Stimulated activated naive CD4-positive, alpha-beta T cell treated with Interleukin-2 at 50 U/mL for 16 hours (primary cell): ENCODE data around the gene GPR160.
"Not testable (repeated sequence)": the region's sequence is repeated elsewhere in the genome, so short reads cannot be mapped to it uniquely, and the experiment has no call there.

Experiments
- DNase-seq: peaks from one replicate; lab custom pipeline; 2025; lab: John Stamatoyannopoulos, UW

GPR160 gene, protein sequence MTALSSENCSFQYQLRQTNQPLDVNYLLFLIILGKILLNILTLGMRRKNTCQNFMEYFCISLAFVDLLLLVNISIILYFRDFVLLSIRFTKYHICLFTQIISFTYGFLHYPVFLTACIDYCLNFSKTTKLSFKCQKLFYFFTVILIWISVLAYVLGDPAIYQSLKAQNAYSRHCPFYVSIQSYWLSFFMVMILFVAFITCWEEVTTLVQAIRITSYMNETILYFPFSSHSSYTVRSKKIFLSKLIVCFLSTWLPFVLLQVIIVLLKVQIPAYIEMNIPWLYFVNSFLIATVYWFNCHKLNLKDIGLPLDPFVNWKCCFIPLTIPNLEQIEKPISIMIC

DNA sequence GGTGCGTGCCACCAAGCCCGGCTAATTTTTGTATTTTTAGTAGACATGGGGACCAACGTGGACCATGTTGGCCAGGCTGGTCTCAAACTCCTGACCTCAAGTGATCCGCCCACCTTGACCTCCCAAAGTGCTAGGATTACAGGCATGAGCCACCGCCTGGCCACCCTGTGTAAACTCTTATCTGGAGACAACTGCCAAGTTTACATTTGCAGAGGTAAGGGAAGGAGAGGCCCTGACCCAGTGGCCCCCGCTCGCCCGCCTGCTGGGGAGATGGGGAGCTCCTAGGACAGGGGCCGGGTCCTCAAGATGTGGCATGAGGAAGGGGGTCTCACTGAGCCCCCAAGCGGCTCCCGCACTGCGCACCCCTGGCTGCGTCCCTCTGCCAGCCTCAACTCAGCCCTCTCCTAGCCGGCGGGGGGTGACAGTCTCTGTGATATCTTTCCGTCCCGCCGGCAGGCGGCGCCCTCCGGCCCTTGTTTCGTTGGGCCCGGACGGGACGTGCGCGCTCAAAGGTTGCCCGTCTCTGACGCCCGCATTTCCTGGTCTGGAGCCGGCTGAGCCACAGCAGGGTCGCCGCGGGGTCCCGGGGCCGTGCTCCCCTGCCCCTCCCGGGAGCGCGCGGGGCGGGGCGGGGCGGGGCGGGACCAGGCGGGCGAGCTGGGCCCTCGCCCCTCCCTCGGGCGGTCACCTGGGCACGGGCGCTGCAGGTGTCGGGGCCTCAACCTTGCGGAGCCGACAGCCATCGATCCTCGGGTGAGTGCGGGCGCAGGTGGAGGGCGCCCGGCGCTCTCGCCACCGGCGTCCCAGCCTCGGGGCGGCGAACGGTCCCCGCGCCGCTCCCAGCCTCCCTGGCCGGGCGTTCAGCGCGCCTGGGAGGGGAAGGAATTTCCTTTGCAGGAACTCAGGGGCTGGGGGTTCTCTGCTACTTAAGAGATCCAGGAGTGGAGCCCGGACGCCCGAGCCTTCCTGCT, at the start of gene GPR160:
GPR160 (plus strand) TSS at position 533 of the 971 bp plus-strand sequence. CDS start 45,978 bp downstream, outside the sequence.
- peak; percentile 69 for DNase-seq

DNA sequence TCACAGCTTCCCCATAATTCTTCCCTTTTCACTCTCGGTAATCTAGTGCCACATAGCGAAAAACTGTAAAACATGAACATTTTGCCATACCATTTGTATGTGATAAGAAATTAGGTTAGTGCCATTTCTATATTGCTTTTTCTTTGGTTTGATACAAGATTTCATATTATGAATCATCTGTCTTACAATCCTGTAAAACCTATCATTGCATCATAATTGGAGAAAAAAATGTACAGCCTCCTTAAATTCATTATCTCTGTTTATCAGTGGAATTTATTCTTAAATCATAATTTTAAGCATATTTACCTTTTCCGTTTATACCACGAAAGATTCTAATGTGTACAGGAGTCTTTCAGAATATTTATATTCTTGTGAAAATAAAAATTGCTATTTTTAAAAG, 47.4 kb upstream of the GPR160 start:
- no peak for DNase-seq

DNA sequence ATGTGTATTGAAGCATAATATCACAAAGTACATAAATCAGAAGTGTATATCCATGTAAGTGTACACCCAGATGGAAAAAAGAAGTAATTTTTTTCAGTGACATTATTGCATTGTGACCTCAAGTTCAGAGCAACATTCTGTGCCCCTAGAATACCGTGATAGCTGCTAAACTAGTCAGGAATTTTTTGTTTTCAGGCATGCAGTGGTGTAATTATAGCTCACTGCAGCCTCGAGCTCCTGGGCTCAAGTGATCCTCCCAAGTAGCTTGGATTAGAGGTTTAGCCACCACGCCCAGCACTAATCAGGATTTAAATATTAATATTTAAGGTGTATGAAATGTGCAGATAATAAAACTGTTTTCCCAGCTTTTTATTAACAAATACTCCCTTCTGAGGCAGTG, 45.6 kb upstream of the GPR160 start:
- no peak for DNase-seq

DNA sequence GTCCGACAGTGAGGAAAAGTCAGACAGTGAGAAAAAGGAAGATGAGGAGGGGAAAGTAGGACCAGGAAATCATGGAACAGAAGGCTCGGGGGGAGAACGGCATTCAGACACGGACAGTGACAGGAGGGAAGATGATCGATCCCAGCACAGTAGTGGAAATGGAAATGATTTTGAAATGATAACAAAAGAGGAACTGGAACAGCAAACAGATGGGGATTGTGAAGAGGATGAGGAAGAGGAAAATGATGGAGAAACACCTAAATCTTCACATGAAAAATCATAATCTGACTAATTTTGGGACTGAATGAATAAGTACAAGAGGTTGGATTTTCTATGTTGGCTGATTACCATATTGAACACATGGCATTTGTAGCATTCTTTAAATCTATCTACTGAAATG, 45.0 kb upstream of the GPR160 start:
- no peak for DNase-seq

DNA sequence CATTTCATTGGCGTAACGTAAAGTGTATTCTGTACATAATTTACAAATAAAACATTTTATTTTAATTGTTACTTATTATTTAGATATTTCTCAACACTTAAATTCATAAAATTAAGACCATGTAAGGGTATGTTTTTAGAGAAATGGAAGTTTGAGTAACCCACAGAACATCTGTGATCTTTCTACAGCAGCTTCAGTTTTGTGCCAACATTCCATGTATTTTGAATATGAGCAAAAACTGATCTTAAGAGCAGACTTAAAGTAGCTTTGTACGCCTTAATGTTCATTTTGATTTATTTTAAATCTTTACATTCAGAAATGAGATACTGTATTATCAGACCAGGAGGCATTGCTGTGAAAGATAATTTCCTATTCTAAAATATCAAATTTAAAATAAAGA, 44.0 kb upstream of the GPR160 start:
- DNase-seq: no peak

DNA sequence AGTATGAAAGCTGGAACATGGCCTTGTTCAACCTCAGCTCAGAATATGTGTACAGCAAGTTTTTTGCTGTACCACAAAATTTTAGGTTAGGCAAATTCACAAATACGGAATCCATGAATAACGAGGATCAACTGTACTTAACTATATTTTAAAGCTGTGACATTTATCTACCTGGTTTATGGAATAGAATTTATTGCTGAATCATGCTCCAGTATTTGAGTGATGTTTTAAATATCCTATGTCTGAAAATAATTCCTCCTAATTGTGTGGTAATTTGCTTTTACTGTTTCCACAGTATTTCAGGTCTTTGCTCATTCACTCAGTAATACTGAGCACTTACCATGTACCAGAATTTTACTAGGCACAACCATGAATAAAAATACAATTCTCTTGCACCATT, 41.7 kb upstream of the GPR160 start:
- DNase-seq: no peak

DNA sequence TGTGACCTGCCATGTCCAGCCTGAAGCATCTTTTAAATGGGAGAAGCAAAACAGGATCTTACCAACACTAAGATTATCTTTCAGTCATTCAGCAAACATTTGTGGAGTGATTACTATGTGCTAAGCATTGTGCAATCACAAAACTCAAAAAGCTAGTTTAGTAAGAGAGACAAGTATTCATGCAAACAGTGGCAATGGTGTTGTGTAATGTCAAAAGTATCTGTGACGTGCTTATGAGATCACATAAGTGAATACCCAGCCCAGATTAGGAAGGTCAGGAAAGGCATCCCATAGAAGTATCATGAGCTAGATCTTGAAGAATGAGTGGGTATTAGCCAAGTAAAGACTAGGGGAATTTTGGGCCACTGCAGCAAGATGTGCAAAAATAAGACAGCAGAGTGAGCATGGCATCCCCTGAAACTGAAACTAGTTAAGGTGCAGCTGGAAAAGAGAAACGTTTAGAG, 39.1 kb upstream of the GPR160 start:
- no peak for DNase-seq

DNA sequence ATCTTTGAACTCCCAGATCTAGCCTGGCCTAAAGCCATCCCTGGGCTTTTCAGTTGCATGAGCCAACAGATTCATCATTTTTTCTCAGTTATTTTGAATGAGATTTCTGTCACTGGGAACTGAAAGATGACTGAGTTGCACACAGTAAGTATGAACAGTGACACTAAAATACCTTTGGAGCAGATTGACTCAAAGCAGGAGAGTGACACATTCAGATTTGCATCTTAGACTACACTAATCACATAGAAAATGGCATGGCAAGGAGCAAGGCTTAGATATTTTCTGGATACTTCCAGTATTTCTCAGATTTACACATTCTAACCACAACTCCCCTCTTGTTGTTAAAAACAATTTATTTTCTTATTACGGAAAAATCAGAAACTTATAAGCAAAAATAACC, 38.4 kb upstream of the GPR160 start:
- no peak for DNase-seq

DNA sequence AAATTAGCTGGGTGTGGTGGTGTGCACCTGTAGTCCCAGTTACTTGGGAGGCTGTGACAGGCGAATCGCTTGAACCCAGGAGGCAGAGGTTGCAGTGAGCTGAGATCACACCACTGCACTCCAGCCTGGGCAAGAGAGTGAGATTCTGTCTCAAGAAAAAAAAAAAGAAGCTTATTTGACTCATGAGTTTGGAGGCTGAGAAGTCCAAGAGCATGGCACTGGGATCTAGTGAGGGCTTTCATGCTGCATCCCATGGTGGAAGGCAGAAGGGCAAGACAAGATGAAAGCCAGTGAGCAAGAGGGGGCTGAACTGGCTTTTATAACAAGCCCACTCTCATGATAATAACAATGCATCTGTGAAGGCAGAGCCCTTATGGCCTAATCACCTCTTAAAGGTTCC, 37.7 kb upstream of the GPR160 start:
- DNase-seq: no peak

DNA sequence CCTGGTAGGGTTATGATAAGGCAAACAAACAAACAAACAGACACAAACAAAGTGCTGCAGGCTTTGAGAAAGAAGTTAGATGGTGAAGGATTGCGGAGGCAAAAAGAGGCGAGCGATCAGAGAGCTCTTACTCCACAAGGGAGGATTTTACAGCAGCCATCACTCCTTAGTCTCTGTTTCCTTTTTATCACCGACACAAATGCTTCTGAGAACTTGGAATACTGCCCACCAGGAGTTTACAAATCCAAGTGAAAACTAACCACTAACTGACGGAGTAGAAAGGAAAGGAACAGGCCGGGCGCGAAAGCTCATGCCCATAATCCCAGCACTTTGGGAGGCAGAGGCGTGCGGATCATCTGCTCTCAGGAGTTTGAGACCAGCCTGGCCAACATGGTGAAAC, 35.6 kb upstream of the GPR160 start:
- no peak for DNase-seq

DNA sequence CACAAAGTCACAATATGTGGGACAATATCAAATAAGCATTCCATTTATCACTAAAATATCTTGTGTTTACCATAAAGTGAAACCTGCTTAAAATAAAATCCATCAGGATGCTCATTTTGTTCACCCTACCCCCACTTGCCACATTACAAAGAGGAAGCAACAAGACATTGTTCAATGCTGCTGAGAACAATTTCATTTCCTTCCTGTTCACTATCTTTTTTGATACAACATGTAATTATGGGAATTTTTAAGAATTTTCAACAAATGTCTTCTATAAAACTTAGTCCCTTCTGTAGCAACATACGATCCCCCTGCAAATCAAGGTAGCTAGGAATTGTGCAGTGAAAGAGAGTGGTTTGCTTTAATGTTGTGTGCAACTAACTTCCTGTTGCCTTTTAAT, 34.9 kb upstream of the GPR160 start:
- DNase-seq: no peak

DNA sequence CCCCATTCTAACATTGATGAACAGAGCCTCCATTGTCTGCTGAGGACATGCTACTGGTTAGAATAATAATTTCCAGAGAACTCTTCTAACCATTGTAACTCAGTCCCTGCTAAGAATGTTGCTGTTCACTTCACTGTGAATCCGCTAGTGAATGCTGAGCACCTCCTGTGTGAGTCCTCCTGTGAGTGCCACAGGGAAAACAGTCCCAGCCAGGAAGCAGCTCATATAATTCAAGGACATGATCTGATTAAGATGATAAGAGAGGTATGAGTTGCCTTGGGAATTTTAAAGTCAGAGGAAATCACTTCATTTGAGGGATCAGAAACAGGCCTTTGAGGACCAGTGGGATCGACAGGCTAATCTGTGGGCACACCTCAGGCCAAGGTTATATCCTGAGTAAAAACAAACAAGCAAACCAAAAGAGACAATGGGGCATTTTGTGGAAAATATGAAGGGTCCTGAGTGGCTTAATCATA, 33.9 kb upstream of the GPR160 start:
- no peak for DNase-seq

DNA sequence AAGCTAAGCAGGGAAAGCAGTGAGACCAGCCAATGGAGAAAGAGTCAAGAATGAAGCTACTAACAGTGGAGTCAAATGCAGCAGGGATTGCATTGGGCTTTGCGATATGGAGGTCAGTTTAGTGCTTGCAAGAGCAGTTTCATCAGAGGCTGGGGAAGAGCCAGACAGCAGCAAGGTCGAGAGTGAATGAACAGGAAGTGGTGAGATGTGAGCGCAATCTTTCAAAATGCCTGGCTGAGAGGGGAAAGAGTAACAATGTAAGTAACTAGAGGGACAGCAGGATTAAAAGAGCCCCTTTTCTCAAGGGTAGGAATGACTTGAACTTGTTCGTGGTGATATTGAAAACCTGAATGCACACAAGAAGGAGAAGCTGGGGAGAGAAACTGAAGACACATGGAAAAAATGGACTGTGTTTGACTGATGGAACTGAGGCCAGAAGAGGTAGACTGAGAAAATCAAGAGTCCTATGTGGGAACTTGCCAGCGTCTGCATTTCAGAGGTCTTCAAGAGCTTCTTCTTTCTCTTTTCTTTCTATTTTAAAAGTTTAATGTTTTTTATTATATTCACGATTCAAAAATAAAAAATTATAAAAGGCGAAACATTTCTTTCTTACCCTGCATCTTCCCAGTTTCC, 30.6 kb upstream of the GPR160 start:
- DNase-seq: no peak

DNA sequence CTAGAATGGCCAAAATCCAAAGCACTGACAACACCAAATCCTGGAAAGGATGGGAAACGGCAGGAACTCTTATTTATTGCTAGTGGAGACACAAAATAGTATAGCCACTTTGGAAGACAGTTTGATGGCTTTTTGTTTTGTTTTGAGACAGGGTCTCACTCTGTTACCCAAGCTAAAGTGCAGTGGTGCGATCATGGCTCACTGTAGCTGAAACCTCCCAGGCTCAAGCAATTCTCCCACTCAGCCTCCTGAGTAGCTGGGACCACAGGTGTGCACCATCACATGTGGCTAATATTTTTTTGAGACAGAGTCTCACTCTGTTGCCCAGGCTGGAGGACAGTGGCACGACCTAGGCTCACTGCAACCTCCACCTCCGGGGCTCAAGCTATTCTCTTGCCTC, 27.3 kb upstream of the GPR160 start:
- no peak for DNase-seq

DNA sequence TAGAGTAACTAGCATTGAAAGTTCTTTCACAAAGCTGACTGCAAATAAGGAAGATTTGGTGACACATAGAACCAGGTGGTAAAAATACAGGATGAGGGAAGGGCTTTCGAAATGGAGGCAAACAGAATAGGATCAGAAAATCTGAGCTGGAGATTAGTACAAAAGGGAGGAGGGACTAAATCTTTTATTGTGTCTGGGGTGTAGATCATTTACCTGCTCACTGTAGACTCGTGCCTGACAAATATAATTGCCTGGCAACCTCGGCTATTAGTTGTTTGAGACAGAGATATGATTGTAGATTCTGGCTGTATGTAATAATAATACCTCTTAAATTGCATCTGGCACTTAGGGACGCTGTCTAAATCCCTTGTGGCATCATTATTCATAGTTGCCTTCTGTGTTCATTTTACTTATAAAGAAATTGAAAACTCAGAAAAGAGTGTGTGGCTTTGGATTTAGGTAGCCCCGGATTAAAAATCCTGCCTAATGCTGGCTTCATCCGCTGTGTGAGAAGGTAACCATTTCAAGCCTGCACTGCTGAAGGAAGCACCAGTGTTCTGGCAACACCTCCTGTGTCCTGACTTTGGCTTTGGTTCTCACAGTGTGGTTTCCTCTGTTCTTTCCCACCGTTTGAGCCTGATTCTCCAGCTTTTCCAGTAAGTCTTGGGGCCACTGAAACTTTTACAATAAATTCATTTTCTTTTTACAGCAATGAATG, 25.0 kb upstream of the GPR160 start:
- DNase-seq: no peak

DNA sequence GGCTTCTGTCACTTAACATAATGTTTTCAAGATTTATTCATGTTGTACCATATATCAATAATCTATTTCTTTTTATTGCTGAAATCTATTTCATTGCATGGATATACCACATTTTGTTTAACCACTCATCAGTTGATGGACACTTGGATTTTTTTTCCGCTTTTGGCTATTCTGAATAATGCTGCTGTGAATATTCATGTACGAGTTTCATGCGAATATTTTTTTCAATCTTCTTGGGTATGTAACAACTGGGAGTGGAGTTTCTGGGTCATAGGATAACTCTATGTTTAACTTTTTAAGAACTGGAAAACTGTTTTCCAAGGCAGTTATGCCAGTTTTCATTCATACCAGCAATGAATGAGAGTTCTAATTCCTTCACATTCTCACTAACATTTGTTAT, 21.7 kb upstream of the GPR160 start:
- no peak for DNase-seq

DNA sequence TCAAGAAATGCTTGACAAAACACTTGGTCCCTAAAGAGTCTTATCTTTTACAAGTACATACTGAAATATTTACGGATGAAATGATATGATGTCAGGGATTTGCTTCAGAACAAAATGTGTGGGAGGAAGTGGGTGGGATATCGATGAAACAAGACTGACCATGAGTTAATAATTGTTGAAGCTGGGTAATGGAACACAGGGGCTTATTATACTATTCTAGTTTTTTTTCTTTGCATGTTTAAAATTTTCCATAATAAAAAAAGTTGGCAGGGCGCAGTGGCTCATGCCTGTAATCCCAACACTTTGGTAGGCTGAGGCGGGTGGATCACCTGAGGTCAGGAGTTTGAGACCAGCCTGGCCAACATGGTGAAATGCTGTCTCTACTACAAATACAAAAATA, 18.5 kb upstream of the GPR160 start:
- DNase-seq: not testable (repeated sequence)

DNA sequence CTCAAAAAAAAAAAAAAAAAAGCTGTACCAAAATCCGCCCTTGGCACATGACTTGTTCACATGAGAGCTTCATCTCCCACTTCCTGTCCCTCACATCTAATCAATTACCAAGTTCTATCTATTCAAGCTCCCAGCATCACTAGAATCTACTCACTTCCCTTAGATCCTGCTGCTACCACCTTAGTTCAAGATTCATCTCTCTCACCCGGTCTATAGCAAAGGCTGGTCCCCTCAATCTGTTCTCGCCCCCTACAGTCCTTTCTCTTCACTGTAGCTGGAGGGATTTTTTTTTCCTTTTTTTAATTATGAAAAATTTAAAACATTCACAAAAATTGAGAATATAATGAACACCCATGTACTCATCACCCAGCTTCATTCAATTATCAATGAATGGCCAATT, 16.7 kb upstream of the GPR160 start:
- DNase-seq: no peak

DNA sequence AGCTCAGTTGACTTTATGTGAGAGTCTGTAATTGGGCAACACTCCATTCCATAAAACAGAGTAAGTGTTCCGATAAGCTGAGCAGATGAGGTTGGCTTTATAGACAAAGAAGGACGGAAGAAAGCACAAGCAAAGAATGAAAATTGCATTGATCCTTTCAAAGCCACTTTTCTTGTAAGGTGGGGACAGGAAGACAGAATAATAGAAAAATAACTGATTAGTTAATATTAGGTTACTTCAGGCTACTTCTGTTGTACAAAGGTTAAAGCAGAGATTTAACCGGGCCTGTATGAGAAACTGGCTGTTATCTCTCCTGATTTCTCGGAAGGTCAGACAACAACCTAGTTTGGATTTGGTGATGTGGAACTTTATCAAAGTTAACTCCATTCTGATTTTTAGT, 15.5 kb upstream of the GPR160 start:
- no peak for DNase-seq

DNA sequence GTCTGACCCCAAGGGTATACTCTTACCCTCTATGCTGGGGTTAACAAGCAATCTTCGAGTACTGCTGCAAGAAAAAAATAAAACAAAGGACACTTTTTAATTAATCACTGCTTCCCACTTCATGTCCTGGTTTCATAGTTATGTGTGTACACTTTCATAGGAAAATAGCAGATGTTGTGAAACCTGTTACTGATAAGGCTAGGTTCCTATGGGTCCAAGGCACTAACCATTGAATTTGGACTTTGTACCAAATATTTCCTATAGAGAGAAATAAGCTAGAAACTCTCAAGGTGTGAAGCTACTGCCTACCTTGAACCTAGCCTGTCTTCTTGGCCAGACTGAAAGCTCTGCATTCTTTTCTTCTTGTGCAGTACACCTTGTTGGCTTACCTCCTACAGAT, 14.6 kb upstream of the GPR160 start:
- DNase-seq: no peak

DNA sequence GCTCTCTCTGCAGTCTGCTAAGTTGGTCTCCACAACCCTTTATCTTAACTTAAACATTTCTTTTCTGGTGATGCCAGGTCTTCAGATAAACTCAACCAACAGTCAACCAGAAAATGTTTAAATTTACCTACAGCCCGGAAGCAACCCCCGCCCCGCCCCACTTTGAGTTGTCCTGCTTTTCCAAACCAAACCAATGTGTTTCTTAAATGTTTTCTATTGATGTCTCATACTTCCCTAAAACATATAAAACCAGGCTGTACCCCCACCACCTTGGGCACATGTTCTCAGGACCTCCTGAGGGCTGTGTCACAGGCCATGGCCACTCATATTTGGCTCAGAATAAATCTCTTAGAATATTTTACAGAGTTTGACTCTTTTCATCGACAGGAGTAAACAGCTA, 13.2 kb upstream of the GPR160 start:
- DNase-seq: no peak
